SK-N-SH treated with all-trans-retinoic acid at 6 μM for 48 hours (cell line): ENCODE data around the gene THY1.

Source experiments
- ATAC-seq: fragments of 200-7000 bp; cut with Tn5 transposase; 3 replicates; pipeline ENCODE4 v1.9.1; 2020; ENCODE audit warnings: mild to moderate bottlenecking, moderate library complexity
- ARNTL ChIP-seq: fragments of 450-650 bp; formaldehyde crosslinking; IDR thresholded peaks from 2 replicates; pipeline ENCODE4 v1.5.0; 2020; ENCODE audit warnings: low read depth, mild to moderate bottlenecking, moderate library complexity, borderline replicate concordance
- BACH2 ChIP-seq: fragments of 250-450 bp; sonication (Bioruptor Pico); IDR thresholded peaks from 2 replicates; pipeline ENCODE4 v1.9.0; 2021; ENCODE audit warnings: mild to moderate bottlenecking, borderline replicate concordance
- ESRRG ChIP-seq: fragments of 250-450 bp; sonication (Bioruptor Pico); IDR thresholded peaks from 2 replicates; pipeline ENCODE4 v1.6.1; 2021; ENCODE audit warnings: mild to moderate bottlenecking
- GLIS3 ChIP-seq: fragments of 250-450 bp; sonication (Bioruptor Pico); IDR thresholded peaks from 2 replicates; pipeline ENCODE4 v1.5.0; 2020; ENCODE audit warnings: mild to moderate bottlenecking, moderate library complexity
- ISL1 ChIP-seq: fragments of 250-450 bp; sonication (Bioruptor Pico); IDR thresholded peaks from 2 replicates; pipeline ENCODE4 v2.1.2; 2022; ENCODE audit warnings: mild to moderate bottlenecking, moderate library complexity
- OSR1 ChIP-seq: fragments of 250-450 bp; sonication (Bioruptor Pico); IDR thresholded peaks from 2 replicates; pipeline ENCODE4 v1.8.0; 2022; ENCODE audit warnings: moderate library complexity, mild to moderate bottlenecking, inconsistent platforms
- POU6F1 ChIP-seq: fragments of 250-450 bp; sonication (Bioruptor Pico); IDR thresholded peaks from 2 replicates; pipeline ENCODE4 v1.8.0; 2021; ENCODE audit warnings: low read depth, mild to moderate bottlenecking, moderate library complexity, borderline replicate concordance
- PPARA ChIP-seq: fragments of 250-450 bp; sonication (Bioruptor Pico); IDR thresholded peaks from 2 replicates; pipeline ENCODE4 v1.5.0; 2020; ENCODE audit warnings: mild to moderate bottlenecking, borderline replicate concordance
- RARB ChIP-seq: fragments of 250-450 bp; sonication (Bioruptor Pico); IDR thresholded peaks from 2 replicates; pipeline ENCODE4 v1.8.0; 2021; ENCODE audit warnings: mild to moderate bottlenecking, moderate library complexity
- SNAI2 ChIP-seq: fragments of 250-450 bp; sonication (Bioruptor Pico); IDR thresholded peaks from 2 replicates; pipeline ENCODE4 v1.5.0; 2020; ENCODE audit warnings: mild to moderate bottlenecking, moderate library complexity
- TCF4 ChIP-seq: fragments of 250-450 bp; sonication (Bioruptor Pico); IDR thresholded peaks from 2 replicates; pipeline ENCODE4 v1.8.0; 2021; ENCODE audit warnings: mild to moderate bottlenecking, moderate library complexity, borderline replicate concordance
- TOX ChIP-seq: fragments of 250-450 bp; sonication (Bioruptor Pico); IDR thresholded peaks from 2 replicates; pipeline ENCODE4 v1.8.0; 2021; ENCODE audit warnings: mild to moderate bottlenecking, moderate library complexity, borderline replicate concordance
- TSHZ2 ChIP-seq: fragments of 250-450 bp; sonication (Bioruptor Pico); IDR thresholded peaks from 2 replicates; pipeline ENCODE4 v1.5.0; 2020; ENCODE audit warnings: mild to moderate bottlenecking, moderate library complexity
- ZC3H10 ChIP-seq: fragments of 250-450 bp; sonication (Bioruptor Pico); IDR thresholded peaks from 2 replicates; pipeline ENCODE4 v1.5.1; 2021; ENCODE audit warnings: mild to moderate bottlenecking, moderate library complexity
- ZFP3 ChIP-seq: fragments of 250-450 bp; sonication (Bioruptor Pico); IDR thresholded peaks from 2 replicates; pipeline ENCODE4 v1.5.0; 2020; ENCODE audit warnings: mild to moderate bottlenecking, moderate library complexity
- ZFP30 ChIP-seq: fragments of 450-650 bp; formaldehyde crosslinking; IDR thresholded peaks from 2 replicates; pipeline ENCODE4 v1.5.0; 2022; ENCODE audit warnings: mild to moderate bottlenecking, moderate library complexity
- ZNF565 ChIP-seq: fragments of 450-650 bp; formaldehyde crosslinking; conservative IDR thresholded peaks from 2 replicates; pipeline ENCODE4 v1.5.0; 2020; ENCODE audit warnings: low read depth, mild to moderate bottlenecking, moderate library complexity
- ZNF70 ChIP-seq: fragments of 450-650 bp; formaldehyde crosslinking; IDR thresholded peaks from 2 replicates; pipeline ENCODE4 v1.5.0; 2020; ENCODE audit warnings: mild to moderate bottlenecking, moderate library complexity
- ZNF8 ChIP-seq: fragments of 450-650 bp; formaldehyde crosslinking; IDR thresholded peaks from 2 replicates; pipeline ENCODE4 v1.5.0; 2020; ENCODE audit warnings: mild to moderate bottlenecking, moderate library complexity
- TF ChIP-seq, protein P1 (sequence below): fragments of 250-450 bp; sonication (Bioruptor Pico); IDR thresholded peaks from 2 replicates; pipeline ENCODE4 v1.8.0; 2020; ENCODE audit warnings: mild to moderate bottlenecking, moderate library complexity, borderline replicate concordance
- TF ChIP-seq, protein P2 (sequence below): fragments of 250-450 bp; sonication (Bioruptor Pico); IDR thresholded peaks from 2 replicates; pipeline ENCODE4 v1.5.1; 2021; ENCODE audit warnings: mild to moderate bottlenecking, moderate library complexity

Gene THY1

GRCh38 chr11:119403021-119403420, 20.0 kb downstream of the THY1 start (continued):
- TF ChIP-seq, protein P1, sequence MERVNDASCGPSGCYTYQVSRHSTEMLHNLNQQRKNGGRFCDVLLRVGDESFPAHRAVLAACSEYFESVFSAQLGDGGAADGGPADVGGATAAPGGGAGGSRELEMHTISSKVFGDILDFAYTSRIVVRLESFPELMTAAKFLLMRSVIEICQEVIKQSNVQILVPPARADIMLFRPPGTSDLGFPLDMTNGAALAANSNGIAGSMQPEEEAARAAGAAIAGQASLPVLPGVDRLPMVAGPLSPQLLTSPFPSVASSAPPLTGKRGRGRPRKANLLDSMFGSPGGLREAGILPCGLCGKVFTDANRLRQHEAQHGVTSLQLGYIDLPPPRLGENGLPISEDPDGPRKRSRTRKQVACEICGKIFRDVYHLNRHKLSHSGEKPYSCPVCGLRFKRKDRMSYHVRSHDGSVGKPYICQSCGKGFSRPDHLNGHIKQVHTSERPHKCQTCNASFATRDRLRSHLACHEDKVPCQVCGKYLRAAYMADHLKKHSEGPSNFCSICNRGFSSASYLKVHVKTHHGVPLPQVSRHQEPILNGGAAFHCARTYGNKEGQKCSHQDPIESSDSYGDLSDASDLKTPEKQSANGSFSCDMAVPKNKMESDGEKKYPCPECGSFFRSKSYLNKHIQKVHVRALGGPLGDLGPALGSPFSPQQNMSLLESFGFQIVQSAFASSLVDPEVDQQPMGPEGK (CRISPR knock-in tag) = no peak

- no peak for ATAC-seq
- TF ChIP-seq ZFP30 (CRISPR knock-in tag) = no peak
- no peak for TF ChIP-seq OSR1 (CRISPR knock-in tag)
- TF ChIP-seq ISL1 = no peak
- TF ChIP-seq POU6F1 = no peak
- TF ChIP-seq, protein P1 (CRISPR knock-in tag) = no peak
- TF ChIP-seq TOX = no peak
- no peak for TF ChIP-seq TSHZ2 (CRISPR knock-in tag)
- TF ChIP-seq ARNTL (CRISPR knock-in tag) = no peak
- no peak for TF ChIP-seq BACH2 (CRISPR knock-in tag)
- TF ChIP-seq ZNF8 (CRISPR knock-in tag) = no peak
- no peak for TF ChIP-seq ZNF70 (CRISPR knock-in tag)
- no peak for TF ChIP-seq TCF4 (CRISPR knock-in tag)
- no peak for TF ChIP-seq ZFP3 (CRISPR knock-in tag)
- TF ChIP-seq ZC3H10 (CRISPR knock-in tag) = no peak
- no peak for TF ChIP-seq SNAI2 (CRISPR knock-in tag)
- TF ChIP-seq, protein P2, sequence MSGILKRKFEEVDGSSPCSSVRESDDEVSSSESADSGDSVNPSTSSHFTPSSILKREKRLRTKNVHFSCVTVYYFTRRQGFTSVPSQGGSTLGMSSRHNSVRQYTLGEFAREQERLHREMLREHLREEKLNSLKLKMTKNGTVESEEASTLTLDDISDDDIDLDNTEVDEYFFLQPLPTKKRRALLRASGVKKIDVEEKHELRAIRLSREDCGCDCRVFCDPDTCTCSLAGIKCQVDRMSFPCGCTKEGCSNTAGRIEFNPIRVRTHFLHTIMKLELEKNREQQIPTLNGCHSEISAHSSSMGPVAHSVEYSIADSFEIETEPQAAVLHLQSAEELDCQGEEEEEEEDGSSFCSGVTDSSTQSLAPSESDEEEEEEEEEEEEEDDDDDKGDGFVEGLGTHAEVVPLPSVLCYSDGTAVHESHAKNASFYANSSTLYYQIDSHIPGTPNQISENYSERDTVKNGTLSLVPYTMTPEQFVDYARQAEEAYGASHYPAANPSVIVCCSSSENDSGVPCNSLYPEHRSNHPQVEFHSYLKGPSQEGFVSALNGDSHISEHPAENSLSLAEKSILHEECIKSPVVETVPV (CRISPR knock-in tag) = no peak
- no peak for TF ChIP-seq ESRRG (CRISPR knock-in tag)
- no peak for TF ChIP-seq ZNF565 (CRISPR knock-in tag)
- TF ChIP-seq PPARA (CRISPR knock-in tag) = no peak
Observed at GRCh38 chr11:119402470-119402869, 20.5 kb downstream of the THY1 start.

GRCh38 chr11:119400860-119401259, 22.1 kb downstream of the THY1 start:
- no peak for ATAC-seq
- TF ChIP-seq ZNF8 (CRISPR knock-in tag) (no peak), PPARA (CRISPR knock-in tag) (no peak), RARB (CRISPR knock-in tag) (no peak), TOX (no peak), GLIS3 (CRISPR knock-in tag) (no peak), TCF4 (CRISPR knock-in tag) (no peak)
